Smooth muscle cell (in vitro differentiated cells): ENCODE data around the gene GPS1. TPM values are rescaled to one million over a fixed set of nuclear protein-coding genes. Genes with fewer than 3 reads are reported as not detected.
A peak's percentile ranks its signal among the peaks of the same experiment; 100 is the strongest.

Experiments used
- DNase-seq: peaks from one replicate; lab custom pipeline; 2025; ENCODE audit not compliant: unreplicated experiment; lab: John Stamatoyannopoulos, UW
- H2AFZ ChIP-seq: fragments of 200-600 bp; sonication (generic); 2 replicates; pipeline ENCODE4 v1.6.0; 2016; ENCODE audit warnings: antibody characterized with exemption, low read depth, mild to moderate bottlenecking
- H3F3A ChIP-seq: fragments of 200-600 bp; sonication (generic); 2 replicates; pipeline ENCODE4 v1.6.0; 2017; ENCODE audit warnings: antibody characterized with exemption, low read depth
- H3K27ac ChIP-seq: fragments of 200-600 bp; sonication (generic); 2 replicates; pipeline ENCODE4 v1.5.1; 2016; ENCODE audit warnings: low read depth, mild to moderate bottlenecking
- H3K27me3 ChIP-seq: fragments of 200-600 bp; sonication (generic); 2 replicates; pipeline ENCODE4 v1.6.1; 2016; ENCODE audit warnings: low read depth, mild to moderate bottlenecking
- H3K36me3 ChIP-seq: fragments of 200-600 bp; sonication (generic); 2 replicates; pipeline ENCODE4 v1.5.1; 2016; ENCODE audit warnings: low read depth
- H3K4me1 ChIP-seq: fragments of 200-600 bp; sonication (generic); 2 replicates; pipeline ENCODE4 v1.5.1; 2016; ENCODE audit warnings: low read depth
- H3K4me2 ChIP-seq: fragments of 200-600 bp; sonication (generic); 2 replicates; pipeline ENCODE4 v1.6.0; 2016; ENCODE audit warnings: mild to moderate bottlenecking
- H3K4me3 ChIP-seq: fragments of 200-600 bp; sonication (generic); 2 replicates; pipeline ENCODE4 v1.5.1; 2016; ENCODE audit warnings: mild to moderate bottlenecking
- H3K79me2 ChIP-seq: fragments of 200-600 bp; sonication (generic); 2 replicates; pipeline ENCODE4 v1.6.0; 2016; ENCODE audit warnings: low read depth, mild to moderate bottlenecking
- H3K9ac ChIP-seq: fragments of 200-600 bp; sonication (generic); 2 replicates; pipeline ENCODE4 v1.6.0; 2016; ENCODE audit warnings: low read depth
- H3K9me3 ChIP-seq: fragments of 200-600 bp; sonication (generic); replicated peaks from 2 replicates; pipeline ENCODE4 v1.5.1; 2016; ENCODE audit warnings: low read depth
- H4K20me1 ChIP-seq: fragments of 200-600 bp; sonication (generic); 2 replicates; pipeline ENCODE4 v1.6.0; 2016; ENCODE audit warnings: low read depth
- WGBS: methylation state at CpG from one replicate; pipeline ENCODE4 v1.1.7; 2016; ENCODE audit warnings: low lambda C conversion rate; 5-methylcytosine and 5-hydroxymethylcytosine counted together
- polyA plus RNA-seq: library from polyadenylated mRNA; unstranded; fragments of >200 nt; fragmentation: Nextera tagmentation; extraction: Ambion mirVana; gene quantifications from 2 replicates; pipeline ENCODE4 v1.2.1, GENCODE V29; 2016
- total RNA-seq: library from RNA; depleted of rRNA; stranded (reverse); fragments of >200 nt; gene quantifications from 2 replicates; pipeline ENCODE4 v1.2.3, GENCODE V29; 2014
- TF ChIP-seq, protein P1 (sequence below): fragments of 200-600 bp; sonication (generic); IDR thresholded peaks from 2 replicates; pipeline ENCODE4 v1.5.1; 2017; ENCODE audit warnings: borderline replicate concordance, mild to moderate bottlenecking, antibody characterized with exemption; ENCODE audit not compliant: insufficient read depth, poor library complexity, severe bottlenecking

The GPS1 gene
- total and polyA plus RNA-seq, 2 experiments from 2014 or later, result 93.7 to 134 TPM

DNA sequence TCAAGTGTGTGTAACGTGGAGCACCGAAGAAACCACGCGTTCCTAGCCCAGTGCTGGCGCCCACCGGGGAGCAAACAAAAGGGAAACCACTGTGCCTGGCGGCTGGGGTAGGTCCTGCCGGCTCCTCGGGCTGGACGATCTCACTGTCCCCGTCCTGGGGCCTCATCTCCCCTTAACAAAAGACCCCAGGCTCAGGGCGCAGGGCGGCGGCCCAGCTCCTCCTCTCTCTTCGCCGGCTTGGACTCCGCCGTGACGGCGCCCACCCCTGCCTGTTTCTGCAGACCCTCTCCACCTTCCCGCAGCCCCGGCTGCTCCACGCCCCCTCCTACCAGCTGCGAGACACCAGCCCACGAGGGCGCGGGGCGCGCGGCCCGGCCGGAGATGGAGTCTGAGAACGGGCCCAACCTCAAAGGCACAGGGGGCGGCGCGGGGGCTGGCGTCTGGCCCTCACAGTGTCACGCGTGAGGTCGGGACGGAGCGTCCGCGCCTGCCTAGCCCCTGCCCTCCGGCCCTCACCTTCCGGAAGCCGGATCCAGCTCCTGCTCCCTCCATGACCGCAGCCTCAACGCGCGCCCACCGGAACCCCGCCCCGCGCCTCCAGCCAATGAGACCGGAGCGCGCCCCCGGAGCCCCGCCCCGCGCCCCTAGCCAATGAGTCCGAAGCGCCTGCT, 29.3 kb upstream of the GPS1 start, which contains the start of gene CENPX:
Gene CENPX, minus strand, starts transcription at position 569 of the 671 bp plus-strand sequence. Its CDS starts 17 bp downstream, at position 552.
- TF ChIP-seq, protein P1, sequence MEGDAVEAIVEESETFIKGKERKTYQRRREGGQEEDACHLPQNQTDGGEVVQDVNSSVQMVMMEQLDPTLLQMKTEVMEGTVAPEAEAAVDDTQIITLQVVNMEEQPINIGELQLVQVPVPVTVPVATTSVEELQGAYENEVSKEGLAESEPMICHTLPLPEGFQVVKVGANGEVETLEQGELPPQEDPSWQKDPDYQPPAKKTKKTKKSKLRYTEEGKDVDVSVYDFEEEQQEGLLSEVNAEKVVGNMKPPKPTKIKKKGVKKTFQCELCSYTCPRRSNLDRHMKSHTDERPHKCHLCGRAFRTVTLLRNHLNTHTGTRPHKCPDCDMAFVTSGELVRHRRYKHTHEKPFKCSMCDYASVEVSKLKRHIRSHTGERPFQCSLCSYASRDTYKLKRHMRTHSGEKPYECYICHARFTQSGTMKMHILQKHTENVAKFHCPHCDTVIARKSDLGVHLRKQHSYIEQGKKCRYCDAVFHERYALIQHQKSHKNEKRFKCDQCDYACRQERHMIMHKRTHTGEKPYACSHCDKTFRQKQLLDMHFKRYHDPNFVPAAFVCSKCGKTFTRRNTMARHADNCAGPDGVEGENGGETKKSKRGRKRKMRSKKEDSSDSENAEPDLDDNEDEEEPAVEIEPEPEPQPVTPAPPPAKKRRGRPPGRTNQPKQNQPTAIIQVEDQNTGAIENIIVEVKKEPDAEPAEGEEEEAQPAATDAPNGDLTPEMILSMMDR, result no peak
- Histone ChIP-seq H3K9me3 (no peaks in the 10 kb centered on the region), H3K4me1 (peaks cover 15% of the 10 kb centered on the region), H3K79me2 (peaks cover 3% of the 10 kb centered on the region), H4K20me1 (peaks cover 27% of the 10 kb centered on the region), H3K4me2 (peak within 1 kb of the TSS; percentile 98), H3K27me3 (no peaks in the 10 kb centered on the region), H3K4me3 (peak within 1 kb of the TSS; percentile 87), H3K27ac (no peak within 1 kb of the TSS), H3K36me3 (no peaks in the 10 kb centered on the region), H3F3A (no peaks in the 10 kb centered on the region), H2AFZ (peak within 1 kb of the TSS; percentile 35), H3K9ac (peak within 1 kb of the TSS; percentile 77)
- DNase-seq, result no peak
- 2% methylated on average over 35 of the region's 64 CpGs for WGBS

DNA sequence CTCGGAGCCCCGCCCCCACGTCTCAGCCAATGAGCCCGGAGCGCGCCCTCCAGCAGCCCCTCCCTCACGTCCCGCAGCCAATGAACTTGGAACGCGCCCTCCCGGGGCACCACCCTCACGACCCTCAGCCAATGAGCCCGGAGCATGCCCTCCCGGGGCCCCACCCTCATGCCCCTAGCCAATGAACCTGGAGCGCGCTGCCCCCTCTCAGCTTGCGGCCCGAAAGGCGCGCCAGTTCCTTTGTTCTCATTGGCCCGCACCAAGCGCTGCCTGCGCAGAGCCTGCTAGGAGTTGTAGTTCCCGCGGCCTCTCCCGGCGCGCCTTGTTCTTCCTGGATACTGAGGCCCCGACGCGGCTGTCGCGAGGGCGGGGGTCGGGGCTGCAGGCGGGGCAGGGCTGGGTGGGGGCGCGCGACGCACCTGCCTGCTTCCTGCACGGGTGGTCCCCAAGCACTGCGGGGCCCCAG, 28.7 kb upstream of the GPS1 start, which contains the start of gene LRRC45:
Gene LRRC45, plus strand, starts transcription at position 325 of the 466 bp plus-strand sequence. CDS start 339 bp downstream, outside the sequence.
- peak within 1 kb of the TSS; percentile 77 for H3K9ac ChIP-seq
- 1% methylated on average over 31 of the region's 42 CpGs for WGBS

GRCh38 chr17:82023447-82024241, 28.1 kb upstream of the GPS1 start:
- no peaks in the 10 kb centered on the region for H3K9me3 ChIP-seq
- H3F3A ChIP-seq, result no peaks in the 10 kb centered on the region
- TF ChIP-seq, protein P1, result no peak
- DNase-seq, result no peak
- no peaks in the 10 kb centered on the region for H3K27me3 ChIP-seq
- H2AFZ ChIP-seq, result peak overlapping the region; percentile 35
- H3K36me3 ChIP-seq, result no peaks in the 10 kb centered on the region
- H3K4me2 ChIP-seq, result peak overlapping the region; percentile 97
- peak overlapping the region; percentile 86 for H3K4me3 ChIP-seq
- H3K4me1 ChIP-seq, result peaks cover 15% of the 10 kb centered on the region
- H4K20me1 ChIP-seq, result peaks cover 27% of the 10 kb centered on the region
- peak overlapping the region; percentile 35 for H3K9ac ChIP-seq
- WGBS, result 12% methylated on average over 51 of the region's 55 CpGs
- H3K27ac ChIP-seq, result no peak overlapping the region
- H3K79me2 ChIP-seq, result peaks cover 3% of the 10 kb centered on the region

More for the DNA sequence above, 28.7 kb upstream of the GPS1 start, which contains the start of gene LRRC45:
- H2AFZ ChIP-seq, result peak within 1 kb of the TSS; percentile 35
- peak; percentile 99 for DNase-seq
- H3K4me1 ChIP-seq, result peaks cover 15% of the 10 kb centered on the region
- no peaks in the 10 kb centered on the region for H3K36me3 ChIP-seq
- no peaks in the 10 kb centered on the region for H3F3A ChIP-seq
- H3K79me2 ChIP-seq, result peaks cover 3% of the 10 kb centered on the region
- H3K4me3 ChIP-seq, result peak within 1 kb of the TSS; percentile 87
- no peaks in the 10 kb centered on the region for H3K9me3 ChIP-seq
- H3K27ac ChIP-seq, result no peak within 1 kb of the TSS
- H3K27me3 ChIP-seq, result no peaks in the 10 kb centered on the region
- peak within 1 kb of the TSS; percentile 98 for H3K4me2 ChIP-seq
- TF ChIP-seq, protein P1, result no peak
- peaks cover 27% of the 10 kb centered on the region for H4K20me1 ChIP-seq
